GM19467 (cell line): Measurements from ENCODE around the gene CCNT1.
"Not testable (repeated sequence)": the region's sequence is repeated elsewhere in the genome, so short reads cannot be mapped to it uniquely, and the experiment has no call there.

Experiments used
- ATAC-seq: cut with Tn5 transposase; IDR thresholded peaks from one replicate; pipeline ENCODE4 v1.9.1; 2021; ENCODE audit warnings: mild to moderate bottlenecking, moderate library complexity; ENCODE audit not compliant: unreplicated experiment

Gene CCNT1

GRCh38 chr12:48716493-48717251 lies at the start of gene CCNT1:
Gene CCNT1 (minus strand): TSS chr12:48716707. CDS start chr12:48716675, 32 bp downstream.
- peak; percentile 97 for ATAC-seq

GRCh38 chr12:48765753-48766162 lies 49.3 kb upstream of the CCNT1 start:
- no peak for ATAC-seq

- ATAC-seq = no peak
Measured at GRCh38 chr12:48764521-48764920, 48.0 kb upstream of the CCNT1 start.

GRCh38 chr12:48758737-48759136 lies 42.2 kb upstream of the CCNT1 start:
- ATAC-seq = no peak

GRCh38 chr12:48758186-48758585 lies 41.7 kb upstream of the CCNT1 start:
- ATAC-seq = no peak

GRCh38 chr12:48750769-48751356 lies 34.4 kb upstream of the CCNT1 start:
- ATAC-seq = no peak

- no peak for ATAC-seq
Measured at GRCh38 chr12:48750215-48750614, 33.7 kb upstream of the CCNT1 start.

- no peak for ATAC-seq
Measured at GRCh38 chr12:48744251-48745008, 27.9 kb upstream of the CCNT1 start.

GRCh38 chr12:48739618-48740269 lies 23.2 kb upstream of the CCNT1 start:
- ATAC-seq = no peak

- no peak for ATAC-seq
Measured at GRCh38 chr12:48736456-48736855, 19.9 kb upstream of the CCNT1 start.

- no peak for ATAC-seq
Measured at GRCh38 chr12:48728807-48729206, 12.3 kb upstream of the CCNT1 start.

- ATAC-seq = not testable (repeated sequence)
Measured at GRCh38 chr12:48720737-48721136, 4.2 kb upstream of the CCNT1 start.

GRCh38 chr12:48720171-48720570 lies 3.7 kb upstream of the CCNT1 start:
- not testable (repeated sequence) for ATAC-seq

- not testable (repeated sequence) for ATAC-seq
Measured at GRCh38 chr12:48719002-48719401, 2.5 kb upstream of the CCNT1 start.

- ATAC-seq = peak; percentile 5
Measured at GRCh38 chr12:48717252-48717695, 767 bp upstream of the CCNT1 start.

- no peak for ATAC-seq
Measured at GRCh38 chr12:48716168-48716492, 377 bp downstream of the CCNT1 start.

GRCh38 chr12:48712209-48712608 lies 4.3 kb downstream of the CCNT1 start:
- no peak for ATAC-seq

- ATAC-seq = not testable (repeated sequence)
Measured at GRCh38 chr12:48698822-48699221, 17.7 kb downstream of the CCNT1 start.

GRCh38 chr12:48696626-48697025 lies 19.9 kb downstream of the CCNT1 start:
- ATAC-seq = no peak

- ATAC-seq = no peak
Measured at GRCh38 chr12:48695859-48696258, 20.6 kb downstream of the CCNT1 start.

GRCh38 chr12:48694038-48694437 lies 22.5 kb downstream of the CCNT1 start:
- no peak for ATAC-seq
